ENCODE data around the gene SLC25A33.
"Not testable (repeated sequence)": the region's sequence is repeated elsewhere in the genome, so short reads cannot be mapped to it uniquely, and the experiment has no call there.

DNA sequence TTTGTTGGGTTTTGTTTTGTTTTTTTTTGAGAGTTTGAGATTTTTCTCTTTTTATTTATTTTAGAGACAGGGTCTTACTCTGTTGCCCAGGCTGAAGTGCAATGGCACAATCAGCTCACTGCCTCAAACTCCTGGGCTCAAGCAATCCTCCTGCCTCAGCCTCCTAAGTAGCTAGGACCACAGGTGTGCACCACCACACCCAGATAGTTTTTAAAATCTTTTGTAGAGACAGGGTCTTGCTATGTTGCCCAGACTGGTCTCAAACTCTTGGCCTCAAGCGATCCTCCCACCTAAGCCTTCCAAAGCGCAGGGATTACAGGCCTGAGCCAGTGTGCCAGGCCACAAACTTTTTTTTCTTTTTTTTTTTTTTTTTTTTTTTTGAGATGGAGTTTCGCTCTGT, 85.8 kb downstream of the SLC25A33 start:
- TF ChIP-seq CTCF (IDR thresholded peaks at IDR 0.05; ENCODE audit: poor library complexity, severe bottlenecking); POLR2AphosphoS5 (IDR thresholded peaks at IDR 0.05); REST (IDR thresholded peaks at IDR 0.05; ENCODE audit: borderline replicate concordance); EP300 (conservative IDR thresholded peaks at IDR 0.05; ENCODE audit: poor library complexity, severe bottlenecking); MXI1 (conservative IDR thresholded peaks at IDR 0.05; ENCODE audit: poor library complexity, severe bottlenecking); TAF1 (IDR thresholded peaks at IDR 0.05; ENCODE audit: low read depth); RAD21 (conservative IDR thresholded peaks at IDR 0.05); SMC3 (conservative IDR thresholded peaks at IDR 0.05; ENCODE audit: poor library complexity); EZH2 (IDR thresholded peaks at IDR 0.05; ENCODE audit: borderline replicate concordance, insufficient read depth, low read length, poor library complexity, severe bottlenecking): not testable (repeated sequence)

Data from neural cell (in vitro differentiated cells).